Activated CD4-positive, alpha-beta T cell treated with anti-CD3 and anti-CD28 coated beads, Interleukin-10, Interleukin-2, amounts not matched to agents 100 ng/mL and 50 ng/mL, durations not matched to agents 16 hours and 8 hours (primary cell): ENCODE data around the gene CTSH.
"Not testable (repeated sequence)": the region's sequence is repeated elsewhere in the genome, so short reads cannot be mapped to it uniquely, and the experiment has no call there.

Source experiments
- DNase-seq: peaks from one replicate; pipeline ENCODE4 v3.0.0-alpha.2; 2020

Gene CTSH

GRCh38 chr15:78921517-78921916 lies 23.3 kb downstream of the CTSH start:
- DNase-seq, result no peak

GRCh38 chr15:78917888-78918287 lies 27.0 kb downstream of the CTSH start:
- DNase-seq, result no peak

DNA sequence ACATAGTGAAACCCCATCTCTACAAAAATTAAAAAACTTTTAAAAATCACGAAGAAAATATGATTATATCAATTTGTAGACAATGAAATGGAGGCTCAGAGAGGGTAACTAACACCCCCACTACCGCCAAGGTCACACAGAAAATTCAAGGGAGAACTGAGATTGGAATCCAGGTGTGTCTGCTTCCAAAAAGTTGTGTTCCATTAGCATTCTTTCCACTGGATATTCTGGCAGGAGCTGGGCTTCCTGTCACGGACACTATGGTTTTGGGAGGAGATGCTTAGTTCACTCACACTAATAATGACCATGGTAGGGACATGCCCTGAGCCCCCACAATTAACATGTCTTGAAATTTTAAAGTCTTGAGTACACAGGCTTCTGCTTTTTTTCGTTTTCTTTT lies 28.8 kb downstream of the CTSH start:
- no peak for DNase-seq

- no peak for DNase-seq
Measured at GRCh38 chr15:78915341-78916087, 29.3 kb downstream of the CTSH start.

- DNase-seq, result no peak
Measured at GRCh38 chr15:78914027-78914764, 30.6 kb downstream of the CTSH start.

- no peak for DNase-seq
Measured at GRCh38 chr15:78913012-78913411, 31.8 kb downstream of the CTSH start.

GRCh38 chr15:78912316-78912715 lies 32.5 kb downstream of the CTSH start:
- DNase-seq, result no peak

- DNase-seq, result no peak
Measured at GRCh38 chr15:78910271-78910670, 34.6 kb downstream of the CTSH start.

- DNase-seq, result peak; percentile 28
Measured at GRCh38 chr15:78909791-78910228, 35.0 kb downstream of the CTSH start.

- no peak for DNase-seq
Measured at GRCh38 chr15:78909160-78909695, 35.6 kb downstream of the CTSH start.

- DNase-seq, result no peak
Measured at GRCh38 chr15:78907577-78907976, 37.3 kb downstream of the CTSH start.

GRCh38 chr15:78906316-78906620 lies 38.6 kb downstream of the CTSH start:
- no peak for DNase-seq

GRCh38 chr15:78904599-78905358 lies 40.1 kb downstream of the CTSH start:
- no peak for DNase-seq

- not testable (repeated sequence) for DNase-seq
Measured at GRCh38 chr15:78902281-78903032, 42.4 kb downstream of the CTSH start.

DNA sequence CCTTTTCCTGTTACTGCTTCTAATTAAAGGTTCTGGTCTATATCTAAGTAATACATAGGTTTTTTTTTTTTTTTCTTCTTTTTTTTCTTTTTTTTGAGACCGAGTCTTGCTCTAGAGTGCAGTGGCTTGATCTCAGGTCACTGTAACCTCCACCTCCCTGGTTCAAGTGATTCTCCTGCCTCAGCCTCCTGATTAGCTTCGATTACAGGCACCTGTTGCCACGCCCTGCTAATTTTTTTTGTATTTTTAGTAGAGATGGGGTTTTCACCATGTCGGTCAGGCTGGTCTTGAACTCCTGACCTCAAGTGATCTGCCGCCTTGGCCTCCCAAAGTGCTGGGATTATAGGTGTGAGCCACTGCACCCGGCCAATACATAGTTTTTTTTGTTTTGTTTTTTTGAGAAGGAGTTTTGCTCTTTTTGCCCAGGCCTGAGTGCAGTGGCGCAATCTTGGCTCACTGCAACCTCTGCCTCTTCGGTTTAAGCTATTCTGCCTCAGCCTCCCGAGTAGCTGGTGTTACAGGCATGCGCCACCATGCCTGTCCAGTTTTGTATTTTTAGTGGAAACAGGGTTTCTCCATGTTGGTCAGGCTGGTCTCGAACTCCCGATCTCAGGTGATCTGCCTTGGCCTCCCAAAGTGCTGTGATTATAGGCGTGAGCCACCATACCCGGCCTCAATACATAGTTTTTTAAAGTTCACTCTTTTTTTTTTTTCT lies 43.9 kb downstream of the CTSH start:
- not testable (repeated sequence) for DNase-seq

GRCh38 chr15:78898540-78898939 lies 46.3 kb downstream of the CTSH start:
- DNase-seq, result no peak

DNA sequence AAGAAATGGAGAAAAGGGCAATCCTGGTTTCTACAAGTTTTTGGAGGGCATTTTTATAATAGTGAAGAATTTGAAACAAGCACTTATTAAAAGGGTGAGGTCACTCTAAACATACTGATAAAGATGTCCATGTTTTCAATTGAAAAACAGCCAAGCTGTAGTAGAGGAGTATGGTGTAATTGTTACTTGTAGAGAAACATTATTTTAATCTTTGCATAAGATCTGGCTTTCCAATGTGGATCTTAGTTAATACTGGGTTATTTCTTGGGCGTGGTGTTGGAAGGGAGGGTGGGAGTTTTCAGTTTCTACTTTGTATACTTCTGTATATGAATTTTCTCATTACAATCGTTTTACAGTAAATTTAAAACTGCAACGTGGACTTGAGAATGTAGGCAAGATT lies 49.4 kb downstream of the CTSH start:
- no peak for DNase-seq

DNA sequence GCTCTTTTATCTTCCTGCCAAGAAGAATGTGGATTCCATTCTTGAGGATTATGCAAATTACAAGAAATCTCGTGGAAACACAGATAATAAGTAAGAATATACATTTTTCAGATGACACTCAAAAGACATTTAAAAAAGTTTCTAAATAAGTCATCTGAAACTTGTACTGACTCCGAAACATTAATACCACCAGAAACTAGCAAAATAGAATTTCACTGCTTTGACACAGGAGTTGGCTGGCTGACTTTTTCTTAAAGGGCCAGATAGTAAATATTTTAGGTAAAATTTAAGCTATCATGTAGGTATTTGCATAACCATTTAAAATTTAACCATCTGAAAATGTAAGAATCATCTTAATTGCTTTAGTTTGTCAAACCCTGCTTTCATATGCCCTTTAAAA lies 51.3 kb downstream of the CTSH start:
- peak; percentile 17 for DNase-seq

DNA sequence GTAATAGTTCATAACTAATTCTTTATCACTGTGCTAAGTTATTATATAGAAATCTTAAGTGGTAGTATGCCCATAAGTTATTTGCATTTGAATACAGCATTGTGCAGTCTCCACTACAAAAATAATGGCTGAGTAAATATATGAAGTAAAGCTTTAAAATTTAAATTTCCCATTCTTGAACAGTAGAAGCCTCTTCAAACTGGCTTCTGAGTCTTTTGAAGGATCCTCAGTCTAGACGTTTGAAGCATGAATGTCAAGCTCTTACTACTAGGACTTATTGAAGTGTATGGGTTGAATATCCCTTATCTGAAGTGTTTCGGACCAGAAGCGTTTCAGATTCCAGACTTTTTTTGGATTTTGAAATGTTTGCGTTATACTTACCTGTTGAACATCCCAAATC lies 55.8 kb downstream of the CTSH start:
- DNase-seq, result no peak

DNA sequence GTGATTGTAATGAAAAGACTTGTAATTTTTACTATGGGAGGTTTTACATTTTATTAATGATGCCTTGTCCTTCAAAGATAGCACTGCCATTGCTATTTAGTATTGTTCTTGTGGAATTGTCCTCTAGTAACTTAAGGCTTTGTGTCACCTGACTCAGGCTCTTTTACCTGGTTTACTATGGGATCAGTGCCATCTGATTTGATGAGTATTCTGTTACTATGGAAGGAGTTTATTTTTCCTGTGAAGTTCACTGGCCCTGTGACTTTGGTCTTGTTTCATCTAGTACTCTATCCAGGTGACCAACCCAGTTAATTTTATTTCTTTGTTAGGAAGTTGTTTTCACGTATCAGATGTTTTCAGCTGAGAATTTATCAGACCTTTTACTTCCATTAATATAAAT lies 63.2 kb downstream of the CTSH start:
- no peak for DNase-seq

GRCh38 chr15:78880813-78881212 lies 64.0 kb downstream of the CTSH start:
- no peak for DNase-seq

GRCh38 chr15:78880242-78880533 lies 64.7 kb downstream of the CTSH start:
- DNase-seq, result no peak
